ENCODE measurements around the gene ENOX1. TPM values are rescaled to one million over a fixed set of nuclear protein-coding genes. Genes with fewer than 3 reads are reported as not detected.

ENOX1 gene
- total and polyA plus RNA-seq, 2 donors (not counting 3 experiments of a cell fraction or from before 2014, with no cell fraction given): 0.17 to 0.97 TPM

GRCh38 chr13:43493496-43494000 is 293.2 kb downstream of the ENOX1 start:
- H3K27ac ChIP-seq (ENCODE audit: insufficient read depth, low read depth, low read length): no peak overlapping the region
- H3K9me1 ChIP-seq (replicated peaks; ENCODE audit: control insufficient read depth, extremely low read depth, insufficient read depth, low read length): no peaks in the 10 kb centered on the region
- no peaks in the 10 kb centered on the region for H3K27me3 ChIP-seq (ENCODE audit: control insufficient read depth in 2 of 2, insufficient read depth in 2 of 2, low read length in 2 of 2)
- FAIRE-seq: no peak
- no peaks in the 10 kb centered on the region for H4K20me1 ChIP-seq (replicated peaks; ENCODE audit: control insufficient read depth, extremely low read depth, insufficient read depth, low read length)
- no peak overlapping the region for H3K4me2 ChIP-seq (ENCODE audit: insufficient read depth, low read length)
- no TSS peak for BruUV-seq (replicated peaks)
- no peaks in the 10 kb centered on the region for H3K36me3 ChIP-seq (ENCODE audit: control insufficient read depth in 2 of 2, extremely low read depth in 1 of 2, insufficient read depth in 2 of 2, low read length in 2 of 2)
- TF ChIP-seq EZH2 (IDR thresholded peaks at IDR 0.05; ENCODE audit: borderline replicate concordance, low read depth, low read length, severe bottlenecking) (no peak), MYC (IDR thresholded peaks at IDR 0.05; ENCODE audit: low read depth, low read length) (no peak), FOS (IDR thresholded peaks at IDR 0.05; ENCODE audit: borderline replicate concordance, insufficient read depth, low read length) (no peak), POLR2A (IDR thresholded peaks at IDR 0.05; ENCODE audit: low read depth, low read length) (no peak), MAX (IDR thresholded peaks at IDR 0.05; ENCODE audit: insufficient read depth, insufficient read length) (no peak), CTCF (IDR thresholded peaks at IDR 0.05; ENCODE audit: extremely low read depth in 1 of 2, insufficient read depth in 1 of 2, low read depth in 1 of 2, low read length in 2 of 2) (no peak), JUN (IDR thresholded peaks at IDR 0.05; ENCODE audit: borderline replicate concordance, insufficient read depth, insufficient read length, low read depth) (no peak), GATA2 (IDR thresholded peaks at IDR 0.05; ENCODE audit: insufficient read depth, insufficient read length, low read depth, low read length) (no peak), POLR2AphosphoS5 (IDR thresholded peaks at IDR 0.05; ENCODE audit: insufficient read depth, low read depth, low read length) (no peak)
- H3K9me3 ChIP-seq (replicated peaks; ENCODE audit: control insufficient read depth, insufficient read depth, low read length): no peaks in the 10 kb centered on the region
- ChIA-PET CTCF (interaction anchor here (1.3 kb wide), 1 partner anchor 12 kb away, joined by 3 read pairs; no protein-coding TSS in a partner anchor), POLR2A (no interaction called here)
- intact Hi-C loops (cut with micrococcal nuclease) (no loop called here), dilution Hi-C loops (cut with MboI; ENCODE audit: extremely low pct_ligation_motif_present, low sequenced_read_pairs) (no loop called here)
- DNase-seq (ENCODE audit: low read depth, low spot score): no peak
- no peak overlapping the region for H3K4me3 ChIP-seq (replicated peaks in 1 of 3; ENCODE audit: insufficient read depth in 1 of 3, low read depth in 1 of 3, low read length in 3 of 3)
- H3K9ac ChIP-seq (replicated peaks; ENCODE audit: extremely low read depth, insufficient read depth, low read length): no peak overlapping the region
- no peaks in the 10 kb centered on the region for H3K79me2 ChIP-seq (ENCODE audit: control insufficient read depth, insufficient read depth, low read length)
- no peaks in the 10 kb centered on the region for H3K4me1 ChIP-seq (ENCODE audit: control insufficient read depth, extremely low read depth, insufficient read depth, low read length)
- no peak overlapping the region for H2AFZ ChIP-seq (ENCODE audit: low read depth, low read length)
